HepG2 (cell line): ENCODE data around the gene DCC. TPM values are rescaled to one million over a fixed set of nuclear protein-coding genes. Genes with fewer than 3 reads are reported as not detected.

Source experiments
- ATAC-seq: fragments of 200-7000 bp; cut with Tn5 transposase; 3 replicates; pipeline ENCODE4 v1.9.1; 2020; ENCODE audit warnings: mild to moderate bottlenecking, moderate library complexity
- BruUV-seq: library from RNA; stranded (reverse); fragments of 400-500 nt; replicated peaks from 2 replicates; lab custom pipeline; 2021; lab: Mats Ljungman, UMichigan
- CTCF ChIA-PET: fragments of 300-600 bp; formaldehyde crosslinking; extraction: SDS; loops from one replicate; lab custom pipeline; 2021; ENCODE audit warnings: low total read pairs, inconsistent platforms, low intra/inter-chr PET ratio; lab: Yijun Ruan, JAX
- POLR2A ChIA-PET: fragments of 350-600 bp; sonication (Branson Sonifier 250); formaldehyde crosslinking; loops from one replicate; lab custom pipeline; 2020; ENCODE audit warnings: antibody characterized with exemption, inconsistent platforms; lab: Yijun Ruan, JAX
- DNase-seq: peaks from one replicate; pipeline ENCODE4 v3.0.0-alpha.2; 2015; ENCODE audit warnings: low spot score
- FAIRE-seq: peaks from 3 replicates; lab custom pipeline; 2011; peaks lifted over from hg19 to GRCh38; lab: Jason Lieb, UNC
- H2AFZ ChIP-seq: one replicate; pipeline ENCODE4 v1.6.1; 2011; ENCODE audit warnings: low read length, inconsistent platforms
- H3K27ac ChIP-seq: fragments of 300-600 bp; 3 replicates; pipeline ENCODE4 v1.8.0; 2011; ENCODE audit warnings: mixed run types, mild to moderate bottlenecking, mixed read lengths, low read length, inconsistent platforms; ENCODE audit not compliant: insufficient read depth; ENCODE audit errors: extremely low read length
- H3K27me3 ChIP-seq, 2 experiments: fragments of 200-600 bp in 1 of 2; 2 replicates in 1 of 2; 3 replicates in 1 of 2; pipeline versions ENCODE4 v1.6.0 to v1.8.0; 2011; ENCODE audit warnings: low read length in 2 of 2, mild to moderate bottlenecking in 2 of 2, moderate library complexity in 2 of 2, inconsistent platforms in 1 of 2; ENCODE audit not compliant: insufficient read depth in 2 of 2, control insufficient read depth in 1 of 2
- H3K36me3 ChIP-seq, 2 experiments: fragments of 200-600 bp in 1 of 2; replicated peaks in 1 of 2; 2 replicates in 1 of 2; 3 replicates in 1 of 2; pipeline versions ENCODE4 v1.5.1 to v1.8.0; 2011; ENCODE audit warnings: low read length in 2 of 2, inconsistent platforms in 1 of 2; ENCODE audit not compliant: insufficient read depth in 2 of 2, control insufficient read depth in 1 of 2
- H3K4me1 ChIP-seq: 2 replicates; pipeline ENCODE4 v1.5.1; 2012; ENCODE audit warnings: low read length, inconsistent platforms; ENCODE audit not compliant: insufficient read depth
- H3K4me2 ChIP-seq: 2 replicates; pipeline ENCODE4 v1.6.0; 2011; ENCODE audit warnings: low read depth, low read length, inconsistent platforms
- H3K4me3 ChIP-seq, 3 experiments: fragments of 200-600 bp in 1 of 3; sonication (generic), shearing (Covaris generic) in 1 of 3; replicated peaks in 1 of 3; 2 replicates each; pipeline ENCODE4 v1.5.1; 2011 to 2016; ENCODE audit warnings: low read length in 3 of 3, inconsistent platforms in 2 of 3, low read depth in 2 of 3, mild to moderate bottlenecking in 2 of 3, control low read depth in 1 of 3, mixed read lengths in 1 of 3; ENCODE audit not compliant: insufficient read depth in 1 of 3
- H3K79me2 ChIP-seq: one replicate; pipeline ENCODE4 v1.6.1; 2011; ENCODE audit warnings: low read length, inconsistent platforms; ENCODE audit not compliant: insufficient read depth
- H3K9ac ChIP-seq: 2 replicates; pipeline ENCODE4 v1.6.0; 2011; ENCODE audit warnings: mild to moderate bottlenecking, low read depth, low read length, inconsistent platforms; ENCODE audit not compliant: insufficient read depth
- H3K9me3 ChIP-seq: 2 replicates; pipeline ENCODE4 v1.5.1; 2012; ENCODE audit warnings: mild to moderate bottlenecking, low read length
- H4K20me1 ChIP-seq: 2 replicates; pipeline ENCODE4 v1.6.0; 2011; ENCODE audit warnings: inconsistent platforms, mild to moderate bottlenecking, low read length, moderate library complexity; ENCODE audit not compliant: insufficient read depth
- FOXK2 ChIP-seq: fragments of 450-650 bp; IDR thresholded peaks from 2 replicates; pipeline ENCODE4 v1.6.1; 2016
- GLMP ChIP-seq: sonication (generic); formaldehyde crosslinking; IDR thresholded peaks from 2 replicates; pipeline ENCODE4 v1.9.0; 2021; ENCODE audit warnings: missing genetic modification reagents, mild to moderate bottlenecking, borderline replicate concordance
- HHEX ChIP-seq: IDR thresholded peaks from 2 replicates; pipeline ENCODE4 v1.6.1; 2016; ENCODE audit warnings: control low read depth
- HNRNPK ChIP-seq: fragments of 200-400 bp; formaldehyde crosslinking; IDR thresholded peaks from 2 replicates; pipeline ENCODE4 v1.6.1; 2018; ENCODE audit warnings: low read length, low read depth, moderate library complexity, mild to moderate bottlenecking; ENCODE audit not compliant: poor library complexity, severe bottlenecking
- HOXA9 ChIP-seq: sonication (generic); formaldehyde crosslinking; IDR thresholded peaks from 2 replicates; pipeline ENCODE4 v1.8.1; 2022; ENCODE audit warnings: missing genetic modification reagents, mild to moderate bottlenecking, moderate library complexity, borderline replicate concordance
- MTF1 ChIP-seq: sonication (generic); formaldehyde crosslinking; IDR thresholded peaks from 2 replicates; pipeline ENCODE4 v1.5.0; 2020; ENCODE audit warnings: missing genetic modification reagents
- PLRG1 ChIP-seq: fragments of 450-650 bp; conservative IDR thresholded peaks from 2 replicates; pipeline ENCODE4 v1.6.1; 2016
- RORA ChIP-seq: sonication (generic); formaldehyde crosslinking; IDR thresholded peaks from 2 replicates; pipeline ENCODE4 v1.5.0; 2020; ENCODE audit warnings: mild to moderate bottlenecking, missing genetic modification reagents, moderate library complexity
- SRY ChIP-seq: sonication (generic); formaldehyde crosslinking; IDR thresholded peaks from 2 replicates; pipeline ENCODE4 v1.8.0; 2022; ENCODE audit warnings: mild to moderate bottlenecking, missing genetic modification reagents
- STAT6 ChIP-seq: sonication (generic); formaldehyde crosslinking; IDR thresholded peaks from 2 replicates; pipeline ENCODE4 v1.4.0; 2020; ENCODE audit warnings: missing genetic modification reagents, mild to moderate bottlenecking, borderline replicate concordance
- ZKSCAN5 ChIP-seq: sonication (generic); formaldehyde crosslinking; IDR thresholded peaks from 2 replicates; pipeline ENCODE4 v1.5.1; 2020; ENCODE audit warnings: mild to moderate bottlenecking, missing genetic modification reagents
- ZNF136 ChIP-seq: sonication (generic); formaldehyde crosslinking; IDR thresholded peaks from 2 replicates; pipeline ENCODE4 v1.8.1; 2022; ENCODE audit warnings: low read depth, mild to moderate bottlenecking, moderate library complexity, missing genetic modification reagents
- ZNF350 ChIP-seq: sonication (generic); formaldehyde crosslinking; IDR thresholded peaks from 2 replicates; pipeline ENCODE4 v1.4.0; 2020; ENCODE audit warnings: mild to moderate bottlenecking, low read depth, missing genetic modification reagents, borderline replicate concordance
- ZNF382 ChIP-seq: sonication (generic); formaldehyde crosslinking; IDR thresholded peaks from 2 replicates; pipeline ENCODE4 v1.5.0; 2020; ENCODE audit warnings: missing genetic modification reagents, mild to moderate bottlenecking, borderline replicate concordance
- ZNF414 ChIP-seq: sonication (generic); formaldehyde crosslinking; IDR thresholded peaks from 2 replicates; pipeline ENCODE4 v1.5.0; 2020; ENCODE audit warnings: missing genetic modification reagents
- ZNF557 ChIP-seq: sonication (generic); formaldehyde crosslinking; IDR thresholded peaks from 2 replicates; pipeline ENCODE4 v1.4.0; 2020; ENCODE audit warnings: missing genetic modification reagents
- ZNF687 ChIP-seq: sonication (generic); formaldehyde crosslinking; IDR thresholded peaks from 2 replicates; pipeline ENCODE4 v1.5.1; 2020; ENCODE audit warnings: mild to moderate bottlenecking, missing genetic modification reagents, moderate library complexity
- WGBS: methylation state at CpG from one replicate; pipeline ENCODE4 v1.1.6; 2017; ENCODE audit warnings: low lambda C conversion rate; 5-methylcytosine and 5-hydroxymethylcytosine counted together
- in situ Hi-C: cut with HindIII; loops from 2 replicates; pipeline ENCODE4 v1.10.0; 2017; ENCODE audit warnings: low pct_unique_long_range_greater_than_20kb; ENCODE audit not compliant: extremely low pct_ligation_motif_present
- intact Hi-C: fragments of 100-400 bp; cut with micrococcal nuclease; formaldehyde crosslinking; loops from one replicate; pipeline ENCODE4 v1.10.0; 2022; ENCODE audit not compliant: unreplicated experiment
- polyA plus RNA-seq, 8 experiments: library from polyadenylated mRNA; depleted of rRNA in 3 of 8; stranded (reverse) in 7 of 8; unstranded in 1 of 8; fragments of >200 nt; fragmentation: Illumina TruSeq in 4 of 8; extraction: Trizol in 4 of 8; gene quantifications; 2 replicates each; pipeline versions ENCODE4 v1.2.1 to v1.2.3, GENCODE V29; 2011 to 2016; ENCODE audit warnings: low read depth in 4 of 8, missing spikeins in 1 of 8, mixed read lengths in 1 of 8; ENCODE audit not compliant: insufficient read depth in 1 of 8
- total RNA-seq, 5 experiments: library from RNA; depleted of rRNA; stranded (reverse); fragments of >200 nt; fragmentation: Illumina TruSeq; extraction: Trizol; gene quantifications; 2 replicates each; pipeline ENCODE4 v1.2.3, GENCODE V29; 2016; ENCODE audit warnings: low read depth in 1 of 5

DCC gene
- total and polyA plus RNA-seq, 2 of the 13 experiments (the other 11 are each of a cell fraction or from before 2014, with no cell fraction given): not detected

- intact Hi-C loops (no loop called here), in situ Hi-C loops (no loop called here)
- no peak overlapping the region for H3K4me3 ChIP-seq
- no TSS peak for BruUV-seq
- no peaks in the 10 kb centered on the region for H3K27me3 ChIP-seq
- H3K4me1 ChIP-seq: no peaks in the 10 kb centered on the region
- DNase-seq (no peak), FAIRE-seq (no peak), ATAC-seq (no peak)
- CTCF ChIA-PET: no interaction called here
- H3K27ac ChIP-seq: no peak overlapping the region
- H3K9ac ChIP-seq: no peak overlapping the region
- H2AFZ ChIP-seq: no peak overlapping the region
- no peaks in the 10 kb centered on the region for H3K36me3 ChIP-seq
- H3K79me2 ChIP-seq: no peaks in the 10 kb centered on the region
- H4K20me1 ChIP-seq: no peaks in the 10 kb centered on the region
- POLR2A ChIA-PET: no interaction called here
- no peak overlapping the region for H3K4me2 ChIP-seq
- WGBS: 28% methylated on average over 2 of the region's 2 CpGs
- H3K9me3 ChIP-seq: peaks cover 22% of the 10 kb centered on the region
- no peak for TF ChIP-seq ZNF687
- TF ChIP-seq ZKSCAN5 (CRISPR knock-in tag): no peak
- no peak for TF ChIP-seq ZNF350 (CRISPR knock-in tag)
- TF ChIP-seq HOXA9: no peak
- no peak for TF ChIP-seq ZNF557 (CRISPR knock-in tag)
- no peak for TF ChIP-seq SRY
- TF ChIP-seq STAT6 (CRISPR knock-in tag): no peak
- TF ChIP-seq GLMP (CRISPR knock-in tag): no peak
- no peak for TF ChIP-seq FOXK2
- TF ChIP-seq RORA: no peak
- TF ChIP-seq ZNF382 (CRISPR knock-in tag): no peak
- no peak for TF ChIP-seq ZNF136 (CRISPR knock-in tag)
- no peak for TF ChIP-seq MTF1 (CRISPR knock-in tag)
- no peak for TF ChIP-seq ZNF414 (CRISPR knock-in tag)
- no peak for TF ChIP-seq HHEX (CRISPR knock-in tag)
- TF ChIP-seq PLRG1: no peak
- no peak for TF ChIP-seq HNRNPK
Measured at GRCh38 chr18:52963481-52963880, 623.5 kb downstream of the DCC start.
